Hair follicle dermal papilla cell (primary cell): ENCODE data around the gene NBDY. TPM values are rescaled to one million over a fixed set of nuclear protein-coding genes. Genes with fewer than 3 reads are reported as not detected.

Experiments used
- total RNA-seq: library from RNA; depleted of rRNA; stranded (reverse); fragments of >200 nt; gene quantifications from 2 replicates; pipeline ENCODE4 v1.2.3, GENCODE V29; 2012

The NBDY gene, protein sequence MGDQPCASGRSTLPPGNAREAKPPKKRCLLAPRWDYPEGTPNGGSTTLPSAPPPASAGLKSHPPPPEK
- total RNA-seq = 8.6 and 11.2 TPM in 2 replicates

DNA sequence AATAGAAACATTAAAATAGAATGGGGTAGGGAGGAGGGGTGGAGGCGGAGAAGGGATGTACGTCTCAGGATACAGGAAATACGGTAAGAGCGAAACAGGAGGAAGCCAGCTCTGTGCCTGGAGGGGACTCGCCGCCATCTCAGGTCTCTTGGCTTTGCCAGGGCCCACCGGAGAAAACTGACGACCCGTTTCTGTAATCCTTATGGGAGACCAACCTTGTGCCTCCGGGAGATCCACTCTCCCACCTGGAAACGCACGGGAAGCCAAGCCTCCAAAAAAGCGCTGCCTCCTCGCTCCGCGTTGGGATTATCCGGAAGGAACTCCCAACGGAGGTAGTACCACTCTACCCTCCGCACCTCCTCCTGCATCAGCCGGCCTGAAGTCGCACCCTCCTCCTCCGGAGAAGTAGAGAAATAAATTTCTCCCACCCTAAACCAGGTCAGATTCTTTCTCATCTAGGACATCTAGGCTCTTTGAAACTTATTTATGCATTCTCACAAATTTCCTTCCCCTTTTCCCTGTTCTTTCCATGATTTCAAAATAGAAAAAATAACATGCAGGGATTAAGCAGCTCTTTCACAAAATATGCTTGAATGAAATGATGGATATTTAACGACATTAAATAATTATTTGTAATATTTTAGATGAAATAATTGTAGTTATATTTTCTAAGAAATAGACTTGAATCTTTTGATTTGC is at the start of gene NBDY:
NBDY (plus strand) TSS at position 92 of the 699 bp plus-strand sequence; CDS start at position 203, 111 bp downstream.

Other genes starting within 250 kb of the NBDY start
- gene UBQLN2, start 165.6 kb upstream of the NBDY start, total RNA-seq = 17.2 and 17.5 TPM in 2 replicates